IMR-90 (cell line): ENCODE results near the gene MORF4L2. TPM values are rescaled to one million over a fixed set of nuclear protein-coding genes. Genes with fewer than 3 reads are reported as not detected.

Experiments
- ATAC-seq: fragments of 200-7000 bp; cut with Tn5 transposase; 2 replicates; pipeline ENCODE4 v1.9.1; 2020; ENCODE audit warnings: low read depth, mild to moderate bottlenecking, moderate library complexity
- BruUV-seq: library from RNA; stranded (reverse); fragments of 400-500 nt; replicated peaks from 2 replicates; lab custom pipeline; 2021; lab: Mats Ljungman, UMichigan
- CTCF ChIA-PET: fragments of 300-600 bp; formaldehyde crosslinking; extraction: SDS; loops from one replicate; lab custom pipeline; 2021; ENCODE audit warnings: antibody characterized with exemption; lab: Yijun Ruan, JAX
- POLR2A ChIA-PET: fragments of 300-600 bp; sonication (Branson Sonifier 250); formaldehyde crosslinking; loops from one replicate; lab custom pipeline; 2022; ENCODE audit warnings: antibody characterized with exemption; ENCODE audit not compliant: unreplicated experiment; lab: Charles Lee
- DNase-seq: peaks from one replicate; pipeline ENCODE4 v3.0.0; 2013
- H2AFZ ChIP-seq: replicated peaks from 2 replicates; pipeline ENCODE3; 2013; ENCODE audit warnings: low read length, mild to moderate bottlenecking; ENCODE audit not compliant: poor library complexity
- H2AK5ac ChIP-seq: 2 replicates; pipeline ENCODE4 v1.6.1; 2013; ENCODE audit warnings: low read depth, low read length, inconsistent platforms
- H2AK9ac ChIP-seq: replicated peaks from 2 replicates; pipeline ENCODE3; 2013; ENCODE audit warnings: mild to moderate bottlenecking, low read depth, low read length, moderate library complexity; ENCODE audit not compliant: poor library complexity
- H2BK120ac ChIP-seq: 2 replicates; pipeline ENCODE4 v1.6.1; 2013; ENCODE audit warnings: low read depth, low read length, inconsistent platforms
- H2BK15ac ChIP-seq: 3 replicates; pipeline ENCODE4 v1.6.1; 2013; ENCODE audit warnings: low read depth, low read length, inconsistent platforms
- H2BK20ac ChIP-seq: 2 replicates; pipeline ENCODE4 v1.6.1; 2013; ENCODE audit warnings: low read depth, mild to moderate bottlenecking, inconsistent platforms, low read length, moderate library complexity
- H2BK5ac ChIP-seq: 2 replicates; pipeline ENCODE4 v1.6.1; 2013; ENCODE audit warnings: mild to moderate bottlenecking, low read depth, low read length, inconsistent platforms; ENCODE audit not compliant: poor library complexity, severe bottlenecking
- H3K14ac ChIP-seq: replicated peaks from 2 replicates; pipeline ENCODE4 v1.6.1; 2013; ENCODE audit warnings: low read depth, low read length, inconsistent platforms
- H3K18ac ChIP-seq: 2 replicates; pipeline ENCODE4 v1.6.1; 2013; ENCODE audit warnings: low read depth, low read length, control low read depth
- H3K23ac ChIP-seq: 2 replicates; pipeline ENCODE4 v1.6.1; 2013; ENCODE audit warnings: low read depth, low read length, inconsistent platforms
- H3K27ac ChIP-seq: 2 replicates; pipeline ENCODE4 v1.5.1; 2013; ENCODE audit warnings: mild to moderate bottlenecking, control low read depth, low read length; ENCODE audit not compliant: insufficient read depth
- H3K27me3 ChIP-seq: 2 replicates; pipeline ENCODE4 v1.6.1; 2013; ENCODE audit warnings: low read length; ENCODE audit not compliant: control insufficient read depth, insufficient read depth
- H3K36me3 ChIP-seq: 2 replicates; pipeline ENCODE4 v1.6.1; 2013; ENCODE audit warnings: low read length, mixed read lengths; ENCODE audit not compliant: control insufficient read depth, insufficient read depth
- H3K4ac ChIP-seq: 2 replicates; pipeline ENCODE4 v1.6.1; 2013; ENCODE audit warnings: low read depth, low read length, inconsistent platforms
- H3K4me1 ChIP-seq: 2 replicates; pipeline ENCODE4 v1.6.1; 2013; ENCODE audit warnings: low read length, mixed read lengths; ENCODE audit not compliant: control insufficient read depth, insufficient read depth
- H3K4me2 ChIP-seq: 2 replicates; pipeline ENCODE4 v1.6.1; 2013; ENCODE audit warnings: low read depth, mild to moderate bottlenecking, control low read depth, low read length, moderate library complexity
- H3K4me3 ChIP-seq: 2 replicates; pipeline ENCODE4 v1.5.1; 2013; ENCODE audit warnings: low read depth, mild to moderate bottlenecking, control low read depth, low read length, moderate library complexity; ENCODE audit not compliant: insufficient read depth
- H3K56ac ChIP-seq: 2 replicates; pipeline ENCODE4 v1.6.1; 2013; ENCODE audit warnings: low read length, inconsistent platforms; ENCODE audit not compliant: insufficient read depth; ENCODE audit errors: extremely low read depth
- H3K79me1 ChIP-seq, 2 experiments: 2 replicates each; pipeline ENCODE4 v1.6.1; 2013; ENCODE audit warnings: low read length in 2 of 2, inconsistent platforms in 1 of 2, low read depth in 1 of 2
- H3K9ac ChIP-seq: 2 replicates; pipeline ENCODE4 v1.6.1; 2013; ENCODE audit warnings: low read depth, low read length, control low read depth
- H3K9me1 ChIP-seq: 2 replicates; pipeline ENCODE4 v1.6.1; 2013; ENCODE audit warnings: low read length, inconsistent platforms; ENCODE audit not compliant: insufficient read depth
- H3K9me3 ChIP-seq: 2 replicates; pipeline ENCODE4 v1.6.1; 2013; ENCODE audit warnings: low read length; ENCODE audit not compliant: control insufficient read depth, insufficient read depth
- H4K20me1 ChIP-seq: 2 replicates; pipeline ENCODE4 v1.6.1; 2013; ENCODE audit warnings: low read length, inconsistent platforms; ENCODE audit not compliant: insufficient read depth
- H4K5ac ChIP-seq: 2 replicates; pipeline ENCODE4 v1.6.1; 2013; ENCODE audit warnings: mild to moderate bottlenecking, low read depth, low read length, control low read depth
- H4K8ac ChIP-seq, 2 experiments: 2 replicates each; pipeline ENCODE4 v1.6.1; 2013; ENCODE audit warnings: low read depth in 2 of 2, low read length in 2 of 2, control low read depth in 1 of 2, inconsistent platforms in 1 of 2
- H4K91ac ChIP-seq: 2 replicates; pipeline ENCODE4 v1.6.1; 2013; ENCODE audit warnings: low read depth, low read length, inconsistent platforms; ENCODE audit not compliant: insufficient read depth
- BHLHE40 ChIP-seq: fragments of 150-350 bp; IDR thresholded peaks from 2 replicates; pipeline ENCODE4 v1.6.1; 2016; ENCODE audit warnings: mild to moderate bottlenecking, low read depth, low read length
- CEBPB ChIP-seq: IDR thresholded peaks from 2 replicates; pipeline ENCODE4 v1.6.1; 2012; ENCODE audit warnings: low read depth, low read length, improper control_type of control experiment
- CHD1 ChIP-seq: IDR thresholded peaks from 2 replicates; pipeline ENCODE4 v1.6.1; 2012; ENCODE audit warnings: low read depth, low read length, improper control_type of control experiment
- CTCF ChIP-seq: conservative IDR thresholded peaks from 2 replicates; pipeline ENCODE4 v1.5.1; 2012; ENCODE audit warnings: mild to moderate bottlenecking, low read depth, low read length, improper control_type of control experiment
- ELK1 ChIP-seq: fragments of 150-350 bp; IDR thresholded peaks from 2 replicates; pipeline ENCODE4 v1.6.1; 2016; ENCODE audit warnings: low read depth, mild to moderate bottlenecking, low read length, moderate library complexity, borderline replicate concordance
- FOS ChIP-seq: fragments of 150-350 bp; IDR thresholded peaks from 2 replicates; pipeline ENCODE4 v1.6.1; 2016; ENCODE audit warnings: low read depth, low read length
- MAFK ChIP-seq: IDR thresholded peaks from 2 replicates; pipeline ENCODE4 v1.6.1; 2012; ENCODE audit warnings: low read depth, low read length, improper control_type of control experiment
- MAZ ChIP-seq: IDR thresholded peaks from 2 replicates; pipeline ENCODE4 v1.6.1; 2012; ENCODE audit warnings: low read depth, mild to moderate bottlenecking, low read length, improper control_type of control experiment, moderate library complexity, borderline replicate concordance
- MXI1 ChIP-seq: IDR thresholded peaks from 2 replicates; pipeline ENCODE4 v1.6.1; 2012; ENCODE audit warnings: low read depth, mild to moderate bottlenecking, low read length, moderate library complexity, borderline replicate concordance
- NFE2L2 ChIP-seq: fragments of 150-350 bp; IDR thresholded peaks from 2 replicates; pipeline ENCODE4 v1.6.1; 2016; ENCODE audit warnings: low read depth, mild to moderate bottlenecking, low read length
- RAD21 ChIP-seq: IDR thresholded peaks from 2 replicates; pipeline ENCODE4 v1.6.1; 2012; ENCODE audit warnings: low read length, improper control_type of control experiment
- RFX5 ChIP-seq: IDR thresholded peaks from 2 replicates; pipeline ENCODE4 v1.8.0; 2012; ENCODE audit warnings: low read depth, mild to moderate bottlenecking, low read length, moderate library complexity
- SMC3 ChIP-seq: fragments of 150-350 bp; IDR thresholded peaks from 2 replicates; pipeline ENCODE4 v1.6.1; 2016; ENCODE audit warnings: low read depth, mild to moderate bottlenecking, antibody characterized with exemption, low read length, moderate library complexity
- USF2 ChIP-seq: fragments of 150-350 bp; IDR thresholded peaks from 2 replicates; pipeline ENCODE4 v1.6.1; 2017; ENCODE audit warnings: mild to moderate bottlenecking, antibody characterized with exemption, low read length, low read depth
- WGBS, 2 experiments: methylation state at CpG; one replicate each; pipeline versions ENCODE4 v1.1.5 to v1.1.7; 2013; ENCODE audit warnings: missing lambda C conversion rate in 2 of 2; ENCODE audit not compliant: insufficient read length in 1 of 2; ENCODE audit errors: extremely low coverage in 2 of 2; 5-methylcytosine and 5-hydroxymethylcytosine counted together
- dilution Hi-C: fragments of 300-500 bp; cut with HindIII; formaldehyde crosslinking; loops from one replicate; pipeline ENCODE4 v1.14.3; 2018; ENCODE audit warnings: low sequenced_read_pairs; ENCODE audit not compliant: unreplicated experiment
- in situ Hi-C: fragments of 300-500 bp; cut with MboI; formaldehyde crosslinking; loops from 3 replicates; pipeline ENCODE4 v1.14.3; 2019; ENCODE audit warnings: low sequenced_read_pairs, inconsistent platforms, mixed read lengths
- intact Hi-C: fragments of 100-400 bp; cut with micrococcal nuclease; formaldehyde crosslinking; loops from 2 replicates; pipeline ENCODE4 v1.10.0; 2022
- polyA plus RNA-seq, 3 experiments: library from polyadenylated mRNA; depleted of rRNA; stranded (reverse); fragments of >200 nt; gene quantifications; 2 replicates each; pipeline ENCODE4 v1.2.3, GENCODE V29; 2012; ENCODE audit warnings: low replicate concordance in 1 of 3
- total RNA-seq: library from RNA; depleted of rRNA; stranded (reverse); fragments of >200 nt; gene quantifications from 2 replicates; pipeline ENCODE4 v1.2.3, GENCODE V29; 2012

Gene MORF4L2
- total and polyA plus RNA-seq, 2 of the 4 experiments (the other 2 are of a cell fraction), result 795 to 1,218 TPM

- 67% methylated on average over 3 of the region's 8 CpGs; no CpG with 5 or more reads in 1 of the 2 experiments for WGBS, 2 experiments
- H2AFZ ChIP-seq, result peak overlapping the region; percentile 5
- in situ Hi-C loops (no loop called here), dilution Hi-C loops (no loop called here), intact Hi-C loops (loop anchor here (1.0 kb wide), 1 partner anchor 14 kb away; no protein-coding TSS in a partner anchor)
- H3K9ac ChIP-seq, result 0 out of 2 replicates have a peak overlapping the region, but pooled peaks have one; percentile 15
- BruUV-seq, result no TSS peak
- peak overlapping the region; percentile 38 for H4K91ac ChIP-seq
- H2BK15ac ChIP-seq, result 0 out of 3 replicates have a peak overlapping the region, but pooled peaks have one; percentile 68
- peak overlapping the region; percentile 51 to 74; a peak in 3 of 4 replicates for H4K8ac ChIP-seq
- DNase-seq (peak; percentile 86), ATAC-seq (peak; percentile 69)
- peak overlapping the region; percentile 78 for H3K18ac ChIP-seq
- H3K27ac ChIP-seq, result peak overlapping the region; percentile 81
- H2AK9ac ChIP-seq, result no peak overlapping the region
- peaks cover 9% of the 10 kb centered on the region for H3K27me3 ChIP-seq
- no peak overlapping the region for H2AK5ac ChIP-seq
- H3K4me3 ChIP-seq, result no peak overlapping the region
- H4K20me1 ChIP-seq, result no peaks in the 10 kb centered on the region
- H2BK120ac ChIP-seq, result peak overlapping the region; percentile 66
- peak overlapping the region; percentile 51; the same call in 1 of the 2 replicates for H3K14ac ChIP-seq
- 0 out of 2 replicates have a peak overlapping the region, but pooled peaks have one; percentile 17 for H3K23ac ChIP-seq
- H3K36me3 ChIP-seq, result no peaks in the 10 kb centered on the region
- H3K4me1 ChIP-seq, result peaks cover 8% of the 10 kb centered on the region
- CTCF ChIA-PET, result no interaction called here
- peak overlapping the region; percentile 5; the same call in 1 of the 2 replicates for H3K4me2 ChIP-seq
- H2BK5ac ChIP-seq, result peak overlapping the region; percentile 61
- H3K9me1 ChIP-seq, result peaks cover 6% of the 10 kb centered on the region; the same call in 1 of the 2 replicates
- POLR2A ChIA-PET, result no interaction called here
- H3K79me1 ChIP-seq, result no peaks in the 10 kb centered on the region
- no peaks in the 10 kb centered on the region for H3K9me3 ChIP-seq
- peak overlapping the region; percentile 70 for H4K5ac ChIP-seq
- H3K4ac ChIP-seq, result peak overlapping the region; percentile 26
- no peak overlapping the region for H3K56ac ChIP-seq
- H2BK20ac ChIP-seq, result peak overlapping the region; percentile 2
- TF ChIP-seq SMC3 (no peak), CTCF (no peak), MAFK (peak; percentile 79), MXI1 (no peak), RFX5 (no peak), CHD1 (no peak), MAZ (no peak), FOS (no peak), ELK1 (no peak), CEBPB (peak; percentile 85), USF2 (no peak), NFE2L2 (peak; percentile 57), RAD21 (no peak), BHLHE40 (no peak)
These were observed 44.4 kb upstream of the MORF4L2 start for GRCh38 chrX:103730796-103731493.
